H9 (cell line): Measurements from ENCODE around the gene TRAF6. TPM values are rescaled to one million over a fixed set of nuclear protein-coding genes. Genes with fewer than 3 reads are reported as not detected.
A peak's percentile ranks its signal among the peaks of the same experiment; 100 is the strongest.

ENCODE experiments used
- DNase-seq: peaks from one replicate; pipeline ENCODE4 v3.0.0-alpha.2; 2017
- H2AFZ ChIP-seq: one replicate; pipeline ENCODE4 v1.6.1; 2013; ENCODE audit warnings: mild to moderate bottlenecking, low read length, control low read depth, moderate library complexity
- H2AK5ac ChIP-seq: 2 replicates; pipeline ENCODE4 v1.6.1; 2013; ENCODE audit warnings: low read length, control low read depth, mixed read lengths; ENCODE audit not compliant: insufficient read length
- H2BK120ac ChIP-seq: one replicate; pipeline ENCODE4 v1.6.1; 2013; ENCODE audit warnings: low read depth, mild to moderate bottlenecking, low read length, control low read depth, inconsistent platforms; ENCODE audit not compliant: poor library complexity, severe bottlenecking
- H2BK12ac ChIP-seq: 2 replicates; pipeline ENCODE4 v1.6.1; 2013; ENCODE audit warnings: low read length, control low read depth, mixed read lengths, low read depth; ENCODE audit not compliant: insufficient read length
- H2BK15ac ChIP-seq: 2 replicates; pipeline ENCODE4 v1.6.1; 2013; ENCODE audit warnings: low read depth, low read length, control low read depth
- H2BK20ac ChIP-seq: one replicate; pipeline ENCODE4 v1.6.1; 2013; ENCODE audit warnings: low read depth, mild to moderate bottlenecking, low read length, control low read depth, inconsistent platforms; ENCODE audit not compliant: poor library complexity, severe bottlenecking
- H2BK5ac ChIP-seq: 2 replicates; pipeline ENCODE4 v1.6.1; 2013; ENCODE audit warnings: low read length, control low read depth, mixed read lengths; ENCODE audit not compliant: insufficient read length
- H3K14ac ChIP-seq: 2 replicates; pipeline ENCODE4 v1.6.1; 2013; ENCODE audit warnings: low read length, control low read depth; ENCODE audit not compliant: insufficient read depth
- H3K18ac ChIP-seq: 2 replicates; pipeline ENCODE4 v1.6.1; 2013; ENCODE audit warnings: low read depth, mild to moderate bottlenecking, mixed read lengths, low read length, control low read depth; ENCODE audit not compliant: insufficient read length
- H3K23ac ChIP-seq: 2 replicates; pipeline ENCODE4 v1.6.1; 2013; ENCODE audit warnings: low read length, control low read depth, mixed read lengths, low read depth; ENCODE audit not compliant: insufficient read length
- H3K23me2 ChIP-seq: 2 replicates; pipeline ENCODE4 v1.6.1; 2013; ENCODE audit warnings: low read depth, mild to moderate bottlenecking, mixed read lengths, low read length, control low read depth; ENCODE audit not compliant: insufficient read length, poor library complexity, severe bottlenecking
- H3K27ac ChIP-seq: 2 replicates; pipeline ENCODE4 v1.5.1; 2013; ENCODE audit warnings: low read length, control low read depth, mixed read lengths, low read depth; ENCODE audit not compliant: insufficient read length
- H3K27me3 ChIP-seq: 2 replicates; pipeline ENCODE4 v1.6.1; 2013; ENCODE audit warnings: low read length, control low read depth, inconsistent platforms; ENCODE audit not compliant: insufficient read depth
- H3K4ac ChIP-seq: 2 replicates; pipeline ENCODE4 v1.6.1; 2013; ENCODE audit warnings: low read depth, mild to moderate bottlenecking, control low read depth, inconsistent platforms, low read length, moderate library complexity
- H3K4me1 ChIP-seq: 2 replicates; pipeline ENCODE4 v1.6.1; 2013; ENCODE audit warnings: low read length, control low read depth, inconsistent platforms; ENCODE audit not compliant: insufficient read depth
- H3K4me2 ChIP-seq: 2 replicates; pipeline ENCODE4 v1.6.1; 2013; ENCODE audit warnings: low read length, control low read depth, mixed read lengths; ENCODE audit not compliant: insufficient read length, insufficient read depth
- H3K56ac ChIP-seq: 2 replicates; pipeline ENCODE4 v1.6.1; 2013; ENCODE audit warnings: low read depth, mild to moderate bottlenecking, mixed read lengths, low read length, control low read depth; ENCODE audit not compliant: insufficient read length
- H3K79me1 ChIP-seq: 2 replicates; pipeline ENCODE4 v1.6.1; 2013; ENCODE audit warnings: low read depth, mild to moderate bottlenecking, moderate library complexity, low read length, control low read depth, inconsistent platforms; ENCODE audit not compliant: insufficient read depth, poor library complexity, severe bottlenecking
- H3K79me2 ChIP-seq: 2 replicates; pipeline ENCODE4 v1.6.1; 2013; ENCODE audit warnings: low read length, control low read depth, inconsistent platforms; ENCODE audit not compliant: insufficient read depth
- H3K9ac ChIP-seq: 2 replicates; pipeline ENCODE4 v1.6.1; 2013; ENCODE audit warnings: low read length, control low read depth, mixed read lengths; ENCODE audit not compliant: insufficient read length; ENCODE audit errors: extremely low read depth
- H3K9me3 ChIP-seq: one replicate; pipeline ENCODE4 v1.6.1; 2013; ENCODE audit warnings: low read depth, low read length, inconsistent platforms; ENCODE audit not compliant: control insufficient read depth
- H3T11ph ChIP-seq: one replicate; pipeline ENCODE4 v1.6.1; 2013; ENCODE audit warnings: mild to moderate bottlenecking, low read length, control low read depth, inconsistent platforms
- H4K20me1 ChIP-seq: one replicate; pipeline ENCODE4 v1.6.1; 2013; ENCODE audit not compliant: control insufficient read depth, insufficient read length, insufficient read depth
- H4K5ac ChIP-seq: 2 replicates; pipeline ENCODE4 v1.6.1; 2013; ENCODE audit warnings: low read depth, mild to moderate bottlenecking, mixed read lengths, low read length, control low read depth; ENCODE audit not compliant: insufficient read length
- H4K8ac ChIP-seq: replicated peaks from 2 replicates; pipeline ENCODE4 v1.6.1; 2013; ENCODE audit warnings: low read length, control low read depth, mixed read lengths, low read depth; ENCODE audit not compliant: insufficient read length
- H4K91ac ChIP-seq: 2 replicates; pipeline ENCODE4 v1.6.1; 2013; ENCODE audit warnings: low read depth, mild to moderate bottlenecking, moderate library complexity, mixed read lengths, low read length, control low read depth; ENCODE audit not compliant: insufficient read length
- H3K27ac Mint-ChIP-seq, 3 experiments: 2 replicates in 2 of 3; 3 replicates in 1 of 3; pipeline ENCODE4 v1.8.0; 2020 to 2021; ENCODE audit warnings: mixed read lengths in 3 of 3, mild to moderate bottlenecking in 1 of 3, moderate library complexity in 1 of 3
- H3K27me3 Mint-ChIP-seq: 2 replicates; pipeline ENCODE4 v1.8.0; 2021; ENCODE audit warnings: low read depth, mild to moderate bottlenecking, moderate library complexity, mixed read lengths
- H3K36me3 Mint-ChIP-seq, 3 experiments: 2 replicates in 2 of 3; 3 replicates in 1 of 3; pipeline ENCODE4 v1.8.0; 2020 to 2021; ENCODE audit warnings: low read depth in 3 of 3, mixed read lengths in 3 of 3; ENCODE audit not compliant: insufficient read depth in 1 of 3
- H3K4me1 Mint-ChIP-seq, 2 experiments: 2 replicates each; pipeline ENCODE4 v1.8.0; 2020; ENCODE audit warnings: mixed read lengths in 2 of 2
- H3K4me3 Mint-ChIP-seq, 2 experiments: 2 replicates in 1 of 2; 3 replicates in 1 of 2; pipeline ENCODE4 v1.8.0; 2020 to 2021; ENCODE audit warnings: mild to moderate bottlenecking in 2 of 2, mixed read lengths in 2 of 2, moderate library complexity in 1 of 2
- H3K9me3 Mint-ChIP-seq, 2 experiments: 2 replicates in 1 of 2; 3 replicates in 1 of 2; pipeline ENCODE4 v1.8.0; 2020; ENCODE audit warnings: mild to moderate bottlenecking in 2 of 2, mixed read lengths in 2 of 2, moderate library complexity in 1 of 2
- WGBS: extraction: QIAGEN DNeasy Blood & Tissue Kit; methylation state at CpG from one replicate; pipeline ENCODE4 v1.1.7; 2013; ENCODE audit warnings: missing lambda C conversion rate, low lambda C conversion rate, mixed read lengths; ENCODE audit not compliant: insufficient read length; ENCODE audit errors: extremely low coverage; 5-methylcytosine and 5-hydroxymethylcytosine counted together
- total RNA-seq: library from RNA; stranded (reverse); gene quantifications from 2 replicates; pipeline ENCODE4 v1.2.1, GENCODE V29; 2021
- TF ChIP-seq, protein P1 (sequence below): fragments of 200-600 bp; sonication (generic); conservative IDR thresholded peaks from 3 replicates; pipeline ENCODE4 v1.8.0; 2021; ENCODE audit warnings: antibody characterized with exemption, mild to moderate bottlenecking

Gene TRAF6
- total RNA-seq, 1 experiment from 2014 or later = 9.9 TPM

- no peaks in the 10 kb centered on the region; the same call in 1 of the 2 replicates for H3K27me3 Mint-ChIP-seq
- no peak overlapping the region for H2BK5ac ChIP-seq
- no peak overlapping the region for H3K56ac ChIP-seq
- H3K4ac ChIP-seq = no peak overlapping the region
- no peak overlapping the region for H2BK20ac ChIP-seq
- no peaks in the 10 kb centered on the region for H3K79me2 ChIP-seq
- no peaks in the 10 kb centered on the region for H3K79me1 ChIP-seq
- no peak overlapping the region for H3K4me3 Mint-ChIP-seq
- H3K9me3 Mint-ChIP-seq = no peaks in the 10 kb centered on the region
- H3K27ac Mint-ChIP-seq = peak overlapping the region in 1 of 3 experiments; percentile 55; a peak in 1 of 7 replicates
- H3K9ac ChIP-seq = no peak overlapping the region
- H3K18ac ChIP-seq = no peak overlapping the region
- no peak overlapping the region for H4K8ac ChIP-seq
- H3K23me2 ChIP-seq = no peaks in the 10 kb centered on the region
- H2AFZ ChIP-seq = no peak overlapping the region
- H3K4me1 Mint-ChIP-seq = peaks cover 9 to 13% of the 10 kb centered on the region in 2 experiments
- H3K14ac ChIP-seq = no peak overlapping the region
- TF ChIP-seq, protein P1, sequence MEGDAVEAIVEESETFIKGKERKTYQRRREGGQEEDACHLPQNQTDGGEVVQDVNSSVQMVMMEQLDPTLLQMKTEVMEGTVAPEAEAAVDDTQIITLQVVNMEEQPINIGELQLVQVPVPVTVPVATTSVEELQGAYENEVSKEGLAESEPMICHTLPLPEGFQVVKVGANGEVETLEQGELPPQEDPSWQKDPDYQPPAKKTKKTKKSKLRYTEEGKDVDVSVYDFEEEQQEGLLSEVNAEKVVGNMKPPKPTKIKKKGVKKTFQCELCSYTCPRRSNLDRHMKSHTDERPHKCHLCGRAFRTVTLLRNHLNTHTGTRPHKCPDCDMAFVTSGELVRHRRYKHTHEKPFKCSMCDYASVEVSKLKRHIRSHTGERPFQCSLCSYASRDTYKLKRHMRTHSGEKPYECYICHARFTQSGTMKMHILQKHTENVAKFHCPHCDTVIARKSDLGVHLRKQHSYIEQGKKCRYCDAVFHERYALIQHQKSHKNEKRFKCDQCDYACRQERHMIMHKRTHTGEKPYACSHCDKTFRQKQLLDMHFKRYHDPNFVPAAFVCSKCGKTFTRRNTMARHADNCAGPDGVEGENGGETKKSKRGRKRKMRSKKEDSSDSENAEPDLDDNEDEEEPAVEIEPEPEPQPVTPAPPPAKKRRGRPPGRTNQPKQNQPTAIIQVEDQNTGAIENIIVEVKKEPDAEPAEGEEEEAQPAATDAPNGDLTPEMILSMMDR = no peak
- no peak overlapping the region for H3K4me2 ChIP-seq
- no peak overlapping the region for H3K27ac ChIP-seq
- no CpG with 5 or more reads among the region's 1 CpG for WGBS
- H3K27me3 ChIP-seq = no peaks in the 10 kb centered on the region
- no peak overlapping the region for H2BK12ac ChIP-seq
- H2BK120ac ChIP-seq = no peak overlapping the region
- no peaks in the 10 kb centered on the region for H3K4me1 ChIP-seq
- no peaks in the 10 kb centered on the region for H3K9me3 ChIP-seq
- no peaks in the 10 kb centered on the region for H3K36me3 Mint-ChIP-seq
- H3T11ph ChIP-seq = no peak overlapping the region
- H4K20me1 ChIP-seq = no peaks in the 10 kb centered on the region
- no peak overlapping the region for H4K5ac ChIP-seq
- no peak overlapping the region for H2BK15ac ChIP-seq
- no peak for DNase-seq
- H2AK5ac ChIP-seq = no peak overlapping the region
- H4K91ac ChIP-seq = no peak overlapping the region
- no peak overlapping the region for H3K23ac ChIP-seq
These were observed 42.2 kb downstream of the TRAF6 start for GRCh38 chr11:36467916-36468315.
